GM19025 (cell line): ENCODE results near the gene RPA3.

Experiments used
- ATAC-seq: cut with Tn5 transposase; IDR thresholded peaks from one replicate; pipeline ENCODE4 v1.9.1; 2021; ENCODE audit warnings: mild to moderate bottlenecking, low read depth, moderate library complexity; ENCODE audit not compliant: unreplicated experiment

RPA3 gene

GRCh38 chr7:7614018-7614741 lies 104.2 kb downstream of the RPA3 start:
- no peak for ATAC-seq

- no peak for ATAC-seq
These were observed 105.2 kb downstream of the RPA3 start for GRCh38 chr7:7613210-7613609.

GRCh38 chr7:7612519-7612918 lies 105.9 kb downstream of the RPA3 start:
- no peak for ATAC-seq

- ATAC-seq = no peak
These were observed 109.1 kb downstream of the RPA3 start for GRCh38 chr7:7609330-7609729.

GRCh38 chr7:7607010-7607409 lies 111.4 kb downstream of the RPA3 start:
- no peak for ATAC-seq

- no peak for ATAC-seq
These were observed 122.2 kb downstream of the RPA3 start for GRCh38 chr7:7596176-7596575.

- no peak for ATAC-seq
These were observed 123.0 kb downstream of the RPA3 start for GRCh38 chr7:7595451-7595850.
